Calu3 (cell line): ENCODE measurements around the gene CSTF1. TPM values are rescaled to one million over a fixed set of nuclear protein-coding genes. Genes with fewer than 3 reads are reported as not detected.

Experiments
- BruUV-seq: library from RNA; stranded (reverse); fragments of 400-500 nt; replicated peaks from 2 replicates; lab custom pipeline; 2021; lab: Mats Ljungman, UMichigan
- CTCF ChIA-PET: fragments of 300-600 bp; sonication (Branson Sonifier 250); formaldehyde crosslinking; loops from one replicate; lab custom pipeline; 2022; ENCODE audit warnings: antibody characterized with exemption; lab: Charles Lee
- DNase-seq: peaks from one replicate; pipeline ENCODE4 v3.0.0; 2022
- H3K27ac Mint-ChIP-seq: one replicate; pipeline ENCODE4 v1.8.0; 2022; ENCODE audit warnings: mixed read lengths; ENCODE audit not compliant: unreplicated experiment
- H3K27me3 Mint-ChIP-seq: one replicate; pipeline ENCODE4 v1.8.0; 2022; ENCODE audit warnings: mixed read lengths; ENCODE audit not compliant: unreplicated experiment
- H3K36me3 Mint-ChIP-seq: one replicate; pipeline ENCODE4 v1.8.0; 2022; ENCODE audit warnings: mild to moderate bottlenecking, moderate library complexity, mixed read lengths; ENCODE audit not compliant: insufficient read depth, unreplicated experiment
- H3K4me1 Mint-ChIP-seq: one replicate; pipeline ENCODE4 v1.8.0; 2022; ENCODE audit warnings: mild to moderate bottlenecking, low read depth, mixed read lengths; ENCODE audit not compliant: unreplicated experiment
- H3K4me3 Mint-ChIP-seq: one replicate; pipeline ENCODE4 v1.8.0; 2022; ENCODE audit warnings: mild to moderate bottlenecking, low read depth, moderate library complexity, mixed read lengths; ENCODE audit not compliant: unreplicated experiment
- H3K9me3 Mint-ChIP-seq: one replicate; pipeline ENCODE4 v1.8.0; 2022; ENCODE audit warnings: low read depth, mixed read lengths; ENCODE audit not compliant: unreplicated experiment
- intact Hi-C: fragments of 100-400 bp; cut with micrococcal nuclease; formaldehyde crosslinking; loops from one replicate; pipeline ENCODE4 v1.10.0; 2022; ENCODE audit not compliant: unreplicated experiment
- total RNA-seq: library from RNA; stranded (reverse); gene quantifications from 2 replicates; pipeline ENCODE4 v1.2.3, GENCODE V29; 2022
- TF ChIP-seq, protein P1 (sequence below): fragments of 200-600 bp; IDR thresholded peaks from one replicate; pipeline ENCODE4 v1.8.0; 2022; ENCODE audit warnings: antibody characterized with exemption; ENCODE audit not compliant: unreplicated experiment

Gene CSTF1
- total RNA-seq, 1 experiment from 2014 or later, result 44.3 TPM

DNA sequence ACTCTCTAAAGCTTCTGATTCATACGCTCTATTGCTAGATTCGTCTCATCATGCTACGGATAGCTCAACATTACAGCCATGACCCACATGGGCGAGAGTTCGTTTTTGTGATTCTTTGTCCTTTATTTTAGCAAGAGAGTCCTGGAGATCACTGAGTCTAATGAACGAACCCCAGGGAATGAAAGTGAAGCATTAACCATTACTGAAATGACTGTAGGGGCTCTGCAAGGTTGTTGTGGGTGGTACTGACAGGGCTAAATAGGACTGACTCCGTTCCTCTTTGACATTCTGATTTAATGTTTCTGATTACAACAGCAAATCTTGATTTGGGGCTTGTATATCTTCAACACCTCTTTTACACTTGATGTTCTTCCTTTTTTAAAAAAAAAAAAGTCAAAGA lies 62.3 kb downstream of the CSTF1 start:
- Mint-ChIP-seq H3K27me3 (peaks cover 17% of the 10 kb centered on the region), H3K36me3 (no peaks in the 10 kb centered on the region), H3K27ac (no peak overlapping the region), H3K9me3 (no peaks in the 10 kb centered on the region), H3K4me1 (no peaks in the 10 kb centered on the region), H3K4me3 (no peak overlapping the region)
- intact Hi-C loops, result no loop called here
- TF ChIP-seq, protein P1, sequence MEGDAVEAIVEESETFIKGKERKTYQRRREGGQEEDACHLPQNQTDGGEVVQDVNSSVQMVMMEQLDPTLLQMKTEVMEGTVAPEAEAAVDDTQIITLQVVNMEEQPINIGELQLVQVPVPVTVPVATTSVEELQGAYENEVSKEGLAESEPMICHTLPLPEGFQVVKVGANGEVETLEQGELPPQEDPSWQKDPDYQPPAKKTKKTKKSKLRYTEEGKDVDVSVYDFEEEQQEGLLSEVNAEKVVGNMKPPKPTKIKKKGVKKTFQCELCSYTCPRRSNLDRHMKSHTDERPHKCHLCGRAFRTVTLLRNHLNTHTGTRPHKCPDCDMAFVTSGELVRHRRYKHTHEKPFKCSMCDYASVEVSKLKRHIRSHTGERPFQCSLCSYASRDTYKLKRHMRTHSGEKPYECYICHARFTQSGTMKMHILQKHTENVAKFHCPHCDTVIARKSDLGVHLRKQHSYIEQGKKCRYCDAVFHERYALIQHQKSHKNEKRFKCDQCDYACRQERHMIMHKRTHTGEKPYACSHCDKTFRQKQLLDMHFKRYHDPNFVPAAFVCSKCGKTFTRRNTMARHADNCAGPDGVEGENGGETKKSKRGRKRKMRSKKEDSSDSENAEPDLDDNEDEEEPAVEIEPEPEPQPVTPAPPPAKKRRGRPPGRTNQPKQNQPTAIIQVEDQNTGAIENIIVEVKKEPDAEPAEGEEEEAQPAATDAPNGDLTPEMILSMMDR, result no peak
- CTCF ChIA-PET, result no interaction called here
- DNase-seq, result no peak
- BruUV-seq, result no TSS peak

Other genes with a start within 250 kb of the CSTF1 start
- not detected in 2 replicates for gene MC3R, start 143.9 kb upstream of the CSTF1 start, total RNA-seq
- 8.7 and 9.4 TPM in 2 replicates for gene FAM210B, start 33.7 kb upstream of the CSTF1 start, total RNA-seq
- 73.8 and 75.5 TPM in 2 replicates for gene AURKA, start 430 bp upstream of the CSTF1 start, total RNA-seq
- 0.24 and 0.27 TPM in 2 replicates for gene CASS4, start 19.6 kb downstream of the CSTF1 start, total RNA-seq
- gene RTF2, start 76.0 kb downstream of the CSTF1 start, total RNA-seq, result 67.2 and 68.7 TPM in 2 replicates
- 0.40 and 0.95 TPM in 2 replicates for gene FAM209A, start 132.1 kb downstream of the CSTF1 start, total RNA-seq
- not detected in 2 replicates for gene FAM209B, start 140.6 kb downstream of the CSTF1 start, total RNA-seq
- gene TFAP2C, start 236.7 kb downstream of the CSTF1 start, total RNA-seq, result 3.1 and 3.4 TPM in 2 replicates